ENCODE data around the gene SEMA4G. TPM values are rescaled to one million over a fixed set of nuclear protein-coding genes. Genes with fewer than 3 reads are reported as not detected.

The SEMA4G gene
- total and polyA plus RNA-seq, 2 of the 8 experiments (the other 6 are each of a cell fraction or from before 2014, with no cell fraction given), result 7.1 to 18.2 TPM

- TF ChIP-seq, protein P1, sequence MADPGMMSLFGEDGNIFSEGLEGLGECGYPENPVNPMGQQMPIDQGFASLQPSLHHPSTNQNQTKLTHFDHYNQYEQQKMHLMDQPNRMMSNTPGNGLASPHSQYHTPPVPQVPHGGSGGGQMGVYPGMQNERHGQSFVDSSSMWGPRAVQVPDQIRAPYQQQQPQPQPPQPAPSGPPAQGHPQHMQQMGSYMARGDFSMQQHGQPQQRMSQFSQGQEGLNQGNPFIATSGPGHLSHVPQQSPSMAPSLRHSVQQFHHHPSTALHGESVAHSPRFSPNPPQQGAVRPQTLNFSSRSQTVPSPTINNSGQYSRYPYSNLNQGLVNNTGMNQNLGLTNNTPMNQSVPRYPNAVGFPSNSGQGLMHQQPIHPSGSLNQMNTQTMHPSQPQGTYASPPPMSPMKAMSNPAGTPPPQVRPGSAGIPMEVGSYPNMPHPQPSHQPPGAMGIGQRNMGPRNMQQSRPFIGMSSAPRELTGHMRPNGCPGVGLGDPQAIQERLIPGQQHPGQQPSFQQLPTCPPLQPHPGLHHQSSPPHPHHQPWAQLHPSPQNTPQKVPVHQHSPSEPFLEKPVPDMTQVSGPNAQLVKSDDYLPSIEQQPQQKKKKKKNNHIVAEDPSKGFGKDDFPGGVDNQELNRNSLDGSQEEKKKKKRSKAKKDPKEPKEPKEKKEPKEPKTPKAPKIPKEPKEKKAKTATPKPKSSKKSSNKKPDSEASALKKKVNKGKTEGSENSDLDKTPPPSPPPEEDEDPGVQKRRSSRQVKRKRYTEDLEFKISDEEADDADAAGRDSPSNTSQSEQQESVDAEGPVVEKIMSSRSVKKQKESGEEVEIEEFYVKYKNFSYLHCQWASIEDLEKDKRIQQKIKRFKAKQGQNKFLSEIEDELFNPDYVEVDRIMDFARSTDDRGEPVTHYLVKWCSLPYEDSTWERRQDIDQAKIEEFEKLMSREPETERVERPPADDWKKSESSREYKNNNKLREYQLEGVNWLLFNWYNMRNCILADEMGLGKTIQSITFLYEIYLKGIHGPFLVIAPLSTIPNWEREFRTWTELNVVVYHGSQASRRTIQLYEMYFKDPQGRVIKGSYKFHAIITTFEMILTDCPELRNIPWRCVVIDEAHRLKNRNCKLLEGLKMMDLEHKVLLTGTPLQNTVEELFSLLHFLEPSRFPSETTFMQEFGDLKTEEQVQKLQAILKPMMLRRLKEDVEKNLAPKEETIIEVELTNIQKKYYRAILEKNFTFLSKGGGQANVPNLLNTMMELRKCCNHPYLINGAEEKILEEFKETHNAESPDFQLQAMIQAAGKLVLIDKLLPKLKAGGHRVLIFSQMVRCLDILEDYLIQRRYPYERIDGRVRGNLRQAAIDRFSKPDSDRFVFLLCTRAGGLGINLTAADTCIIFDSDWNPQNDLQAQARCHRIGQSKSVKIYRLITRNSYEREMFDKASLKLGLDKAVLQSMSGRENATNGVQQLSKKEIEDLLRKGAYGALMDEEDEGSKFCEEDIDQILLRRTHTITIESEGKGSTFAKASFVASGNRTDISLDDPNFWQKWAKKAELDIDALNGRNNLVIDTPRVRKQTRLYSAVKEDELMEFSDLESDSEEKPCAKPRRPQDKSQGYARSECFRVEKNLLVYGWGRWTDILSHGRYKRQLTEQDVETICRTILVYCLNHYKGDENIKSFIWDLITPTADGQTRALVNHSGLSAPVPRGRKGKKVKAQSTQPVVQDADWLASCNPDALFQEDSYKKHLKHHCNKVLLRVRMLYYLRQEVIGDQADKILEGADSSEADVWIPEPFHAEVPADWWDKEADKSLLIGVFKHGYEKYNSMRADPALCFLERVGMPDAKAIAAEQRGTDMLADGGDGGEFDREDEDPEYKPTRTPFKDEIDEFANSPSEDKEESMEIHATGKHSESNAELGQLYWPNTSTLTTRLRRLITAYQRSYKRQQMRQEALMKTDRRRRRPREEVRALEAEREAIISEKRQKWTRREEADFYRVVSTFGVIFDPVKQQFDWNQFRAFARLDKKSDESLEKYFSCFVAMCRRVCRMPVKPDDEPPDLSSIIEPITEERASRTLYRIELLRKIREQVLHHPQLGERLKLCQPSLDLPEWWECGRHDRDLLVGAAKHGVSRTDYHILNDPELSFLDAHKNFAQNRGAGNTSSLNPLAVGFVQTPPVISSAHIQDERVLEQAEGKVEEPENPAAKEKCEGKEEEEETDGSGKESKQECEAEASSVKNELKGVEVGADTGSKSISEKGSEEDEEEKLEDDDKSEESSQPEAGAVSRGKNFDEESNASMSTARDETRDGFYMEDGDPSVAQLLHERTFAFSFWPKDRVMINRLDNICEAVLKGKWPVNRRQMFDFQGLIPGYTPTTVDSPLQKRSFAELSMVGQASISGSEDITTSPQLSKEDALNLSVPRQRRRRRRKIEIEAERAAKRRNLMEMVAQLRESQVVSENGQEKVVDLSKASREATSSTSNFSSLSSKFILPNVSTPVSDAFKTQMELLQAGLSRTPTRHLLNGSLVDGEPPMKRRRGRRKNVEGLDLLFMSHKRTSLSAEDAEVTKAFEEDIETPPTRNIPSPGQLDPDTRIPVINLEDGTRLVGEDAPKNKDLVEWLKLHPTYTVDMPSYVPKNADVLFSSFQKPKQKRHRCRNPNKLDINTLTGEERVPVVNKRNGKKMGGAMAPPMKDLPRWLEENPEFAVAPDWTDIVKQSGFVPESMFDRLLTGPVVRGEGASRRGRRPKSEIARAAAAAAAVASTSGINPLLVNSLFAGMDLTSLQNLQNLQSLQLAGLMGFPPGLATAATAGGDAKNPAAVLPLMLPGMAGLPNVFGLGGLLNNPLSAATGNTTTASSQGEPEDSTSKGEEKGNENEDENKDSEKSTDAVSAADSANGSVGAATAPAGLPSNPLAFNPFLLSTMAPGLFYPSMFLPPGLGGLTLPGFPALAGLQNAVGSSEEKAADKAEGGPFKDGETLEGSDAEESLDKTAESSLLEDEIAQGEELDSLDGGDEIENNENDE (IDR thresholded peaks at IDR 0.05; ENCODE audit: insufficient replicate concordance, low read length), result no peak
- TF ChIP-seq SP2 (IDR thresholded peaks at IDR 0.05; ENCODE audit: low read length) (no peak), EGR1 (IDR thresholded peaks at IDR 0.05; ENCODE audit: borderline replicate concordance, low read depth, low read length) (no peak), KDM1A (IDR thresholded peaks at IDR 0.05; ENCODE audit: borderline replicate concordance, low read length) (no peak), MAX (IDR thresholded peaks at IDR 0.05) (peak; percentile 31; the same call in 1 of the 2 replicates), JUND (IDR thresholded peaks at IDR 0.05; ENCODE audit: low read length) (no peak), ASH2L (IDR thresholded peaks at IDR 0.05; ENCODE audit: low read length) (peak; percentile 48), TBP (IDR thresholded peaks at IDR 0.05; ENCODE audit: low read depth, low read length) (peak; percentile 45; the same call in 1 of the 2 replicates), SP1 (IDR thresholded peaks at IDR 0.05; ENCODE audit: low read depth, low read length) (no peak), CTBP2 (IDR thresholded peaks at IDR 0.05; ENCODE audit: borderline replicate concordance, insufficient read depth, insufficient read length, low read length) (no peak)
These were observed 27.5 kb downstream of the SEMA4G start (continued) for GRCh38 chr10:100996678-100997359.

All from H1 (cell line).